Keratinocyte (primary cell): ENCODE data around the gene SDK2. TPM values are rescaled to one million over a fixed set of nuclear protein-coding genes. Genes with fewer than 3 reads are reported as not detected.

ENCODE experiments used
- DNase-seq: peaks from one replicate; pipeline ENCODE4 v3.0.0-alpha.2; 2011; ENCODE audit warnings: low read depth, missing footprints, low spot score
- FAIRE-seq: peaks from 2 replicates; lab custom pipeline; 2011; peaks lifted over from hg19 to GRCh38; lab: Jason Lieb, UNC
- H2AFZ ChIP-seq: 2 replicates; pipeline ENCODE4 v1.6.0; 2012; ENCODE audit warnings: low read length, control low read depth, inconsistent platforms; ENCODE audit not compliant: control insufficient read depth
- H3K27ac ChIP-seq: 2 replicates; pipeline ENCODE4 v1.5.1; 2011; ENCODE audit warnings: low read length; ENCODE audit not compliant: control insufficient read depth, insufficient read depth
- H3K27me3 ChIP-seq: 3 replicates; pipeline ENCODE4 v1.6.0; 2011; ENCODE audit warnings: low read length; ENCODE audit not compliant: control insufficient read depth, insufficient read depth; ENCODE audit errors: extremely low read depth
- H3K36me3 ChIP-seq, 2 experiments: 2 replicates in 1 of 2; 3 replicates in 1 of 2; pipeline ENCODE4 v1.5.1; 2011; ENCODE audit warnings: low read length in 2 of 2, mild to moderate bottlenecking in 1 of 2; ENCODE audit not compliant: control insufficient read depth in 2 of 2, insufficient read depth in 2 of 2; ENCODE audit errors: extremely low read depth in 1 of 2
- H3K4me1 ChIP-seq: 3 replicates; pipeline ENCODE4 v1.5.1; 2011; ENCODE audit warnings: low read length; ENCODE audit not compliant: control insufficient read depth, insufficient read depth; ENCODE audit errors: extremely low read depth
- H3K4me2 ChIP-seq: 3 replicates; pipeline ENCODE4 v1.6.0; 2011; ENCODE audit warnings: low read depth, low read length; ENCODE audit not compliant: control insufficient read depth, insufficient read depth; ENCODE audit errors: extremely low read depth
- H3K4me3 ChIP-seq, 3 experiments: fragments of 200-600 bp in 1 of 3; sonication (generic) in 1 of 3; 2 replicates in 2 of 3; 3 replicates in 1 of 3; pipeline ENCODE4 v1.5.1; 2011 to 2016; ENCODE audit warnings: low read length in 3 of 3, mild to moderate bottlenecking in 3 of 3, control low read depth in 2 of 3, inconsistent platforms in 1 of 3, low read depth in 1 of 3, mixed read lengths in 1 of 3, mixed run types in 1 of 3, moderate library complexity in 1 of 3; ENCODE audit not compliant: control insufficient read depth in 2 of 3, insufficient read depth in 2 of 3; ENCODE audit errors: extremely low read depth in 1 of 3
- H3K79me2 ChIP-seq: 2 replicates; pipeline ENCODE4 v1.6.0; 2012; ENCODE audit warnings: low read length; ENCODE audit not compliant: control insufficient read depth, insufficient read depth
- H3K9ac ChIP-seq: 3 replicates; pipeline ENCODE4 v1.6.0; 2011; ENCODE audit warnings: low read length; ENCODE audit not compliant: control insufficient read depth, insufficient read depth; ENCODE audit errors: extremely low read depth
- H3K9me1 ChIP-seq: 3 replicates; pipeline ENCODE4 v1.6.0; 2011; ENCODE audit warnings: low read length; ENCODE audit not compliant: control insufficient read depth, insufficient read depth; ENCODE audit errors: extremely low read depth
- H3K9me3 ChIP-seq: 2 replicates; pipeline ENCODE4 v1.5.1; 2012; ENCODE audit warnings: low read depth, low read length; ENCODE audit not compliant: control insufficient read depth
- H4K20me1 ChIP-seq: 3 replicates; pipeline ENCODE4 v1.6.0; 2011; ENCODE audit warnings: low read length; ENCODE audit not compliant: control insufficient read depth, insufficient read depth; ENCODE audit errors: extremely low read depth
- EZH2 ChIP-seq: IDR thresholded peaks from one replicate; pipeline ENCODE4 v1.6.1; 2012; ENCODE audit warnings: inconsistent platforms, mild to moderate bottlenecking, low read length, moderate library complexity
- dilution Hi-C: fragments of 300-500 bp; cut with MboI; formaldehyde crosslinking; loops from one replicate; pipeline ENCODE4 v1.7.0; 2020; ENCODE audit warnings: low sequenced_read_pairs; ENCODE audit not compliant: extremely low pct_ligation_motif_present
- polyA plus RNA-seq, 5 experiments: library from polyadenylated mRNA; depleted of rRNA in 3 of 5; stranded (reverse) in 3 of 5; stranded (forward) in 1 of 5; unstranded in 1 of 5; fragments of >200 nt; gene quantifications; 1 replicate in 1 of 5; 2 replicates in 3 of 5; 3 replicates in 1 of 5; pipeline versions ENCODE4 v1.2.1 to v1.2.3, GENCODE V29; 2011 to 2012; ENCODE audit warnings: missing spikeins in 2 of 5, low read depth in 1 of 5, low replicate concordance in 1 of 5
- TF ChIP-seq, protein P1 (sequence below), 3 experiments: IDR thresholded peaks in 1 of 3; conservative IDR thresholded peaks in 1 of 3; optimal IDR thresholded peaks in 1 of 3; 2 replicates in 2 of 3; 3 replicates in 1 of 3; pipeline versions ENCODE3 to v1.5.1; 2011; ENCODE audit warnings: low read length in 3 of 3, mild to moderate bottlenecking in 3 of 3, moderate library complexity in 2 of 3, control low read depth in 1 of 3, inconsistent platforms in 1 of 3; ENCODE audit not compliant: insufficient read depth in 2 of 3; ENCODE audit errors: extremely low read depth in 1 of 3

SDK2 gene
- polyA plus RNA-seq, 1 donor (not counting 4 experiments of a cell fraction or from before 2014, with no cell fraction given): 1.8 TPM

DNA sequence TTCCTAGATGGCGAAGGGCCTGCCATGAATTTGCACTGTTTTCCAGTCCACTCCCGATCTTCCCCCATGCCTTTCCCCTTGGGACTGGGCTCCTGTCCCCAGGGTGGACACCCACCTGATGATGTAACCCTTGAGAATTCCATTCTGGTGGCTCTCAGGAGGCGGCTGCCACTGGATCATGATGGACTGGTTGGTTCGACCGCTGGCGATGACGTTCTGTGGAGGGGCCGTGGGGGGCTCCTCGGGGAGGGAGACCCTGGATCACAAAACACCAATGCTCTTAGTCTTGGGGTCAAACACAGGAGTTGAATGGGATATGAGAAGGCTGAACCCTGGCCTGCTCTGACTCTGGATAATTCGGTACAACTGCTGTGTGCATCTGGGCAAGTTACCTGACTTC lies 225.2 kb downstream of the SDK2 start:
- Histone ChIP-seq H3K27me3 (no peaks in the 10 kb centered on the region), H3K4me2 (no peak overlapping the region), H3K36me3 (peaks cover 0 to 26% of the 10 kb centered on the region in 2 experiments), H3K9ac (no peak overlapping the region), H3K4me3 (no peak overlapping the region), H4K20me1 (no peaks in the 10 kb centered on the region), H2AFZ (no peak overlapping the region), H3K79me2 (no peaks in the 10 kb centered on the region), H3K9me1 (no peaks in the 10 kb centered on the region), H3K9me3 (no peaks in the 10 kb centered on the region), H3K4me1 (peaks cover 5% of the 10 kb centered on the region), H3K27ac (no peak overlapping the region)
- FAIRE-seq (no peak), DNase-seq (no peak)
- dilution Hi-C loops: no loop called here
- TF ChIP-seq EZH2: no peak
- TF ChIP-seq, protein P1, sequence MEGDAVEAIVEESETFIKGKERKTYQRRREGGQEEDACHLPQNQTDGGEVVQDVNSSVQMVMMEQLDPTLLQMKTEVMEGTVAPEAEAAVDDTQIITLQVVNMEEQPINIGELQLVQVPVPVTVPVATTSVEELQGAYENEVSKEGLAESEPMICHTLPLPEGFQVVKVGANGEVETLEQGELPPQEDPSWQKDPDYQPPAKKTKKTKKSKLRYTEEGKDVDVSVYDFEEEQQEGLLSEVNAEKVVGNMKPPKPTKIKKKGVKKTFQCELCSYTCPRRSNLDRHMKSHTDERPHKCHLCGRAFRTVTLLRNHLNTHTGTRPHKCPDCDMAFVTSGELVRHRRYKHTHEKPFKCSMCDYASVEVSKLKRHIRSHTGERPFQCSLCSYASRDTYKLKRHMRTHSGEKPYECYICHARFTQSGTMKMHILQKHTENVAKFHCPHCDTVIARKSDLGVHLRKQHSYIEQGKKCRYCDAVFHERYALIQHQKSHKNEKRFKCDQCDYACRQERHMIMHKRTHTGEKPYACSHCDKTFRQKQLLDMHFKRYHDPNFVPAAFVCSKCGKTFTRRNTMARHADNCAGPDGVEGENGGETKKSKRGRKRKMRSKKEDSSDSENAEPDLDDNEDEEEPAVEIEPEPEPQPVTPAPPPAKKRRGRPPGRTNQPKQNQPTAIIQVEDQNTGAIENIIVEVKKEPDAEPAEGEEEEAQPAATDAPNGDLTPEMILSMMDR (optimal IDR thresholded peaks at IDR 0.05 in 1 of 3, IDR thresholded peaks at IDR 0.05 in 1 of 3, conservative IDR thresholded peaks at IDR 0.05 in 1 of 3; ENCODE audit: extremely low read depth in 1 of 3, insufficient read depth in 2 of 3, low read length in 3 of 3): no peak

- H3K4me2 ChIP-seq: no peak overlapping the region
Observed at GRCh38 chr17:73415782-73416181, 228.5 kb downstream of the SDK2 start.

More at GRCh38 chr17:73415782-73416181, 228.5 kb downstream of the SDK2 start:
- Histone ChIP-seq H3K9ac (no peak overlapping the region), H3K4me1 (no peaks in the 10 kb centered on the region), H3K27ac (no peak overlapping the region), H3K36me3 (peaks cover 0 to 17% of the 10 kb centered on the region in 2 experiments), H3K9me1 (no peaks in the 10 kb centered on the region), H3K9me3 (no peaks in the 10 kb centered on the region), H2AFZ (no peak overlapping the region), H4K20me1 (no peaks in the 10 kb centered on the region), H3K4me3 (no peak overlapping the region), H3K79me2 (no peaks in the 10 kb centered on the region), H3K27me3 (no peaks in the 10 kb centered on the region)
- TF ChIP-seq, protein P1 (optimal IDR thresholded peaks at IDR 0.05 in 1 of 3, IDR thresholded peaks at IDR 0.05 in 1 of 3, conservative IDR thresholded peaks at IDR 0.05 in 1 of 3; ENCODE audit: extremely low read depth in 1 of 3, insufficient read depth in 2 of 3, low read length in 3 of 3): no peak
- no peak for TF ChIP-seq EZH2
- dilution Hi-C loops: no loop called here
- no peak for DNase-seq
- no peak for FAIRE-seq
